ENCODE data around the gene GYPA. TPM values are rescaled to one million over a fixed set of nuclear protein-coding genes. Genes with fewer than 3 reads are reported as not detected.
"Not testable (repeated sequence)": the region's sequence is repeated elsewhere in the genome, so short reads cannot be mapped to it uniquely, and the experiment has no call there.

The GYPA gene
- total and polyA plus RNA-seq, 2 donors: 7.8 TPM; not detected in 1

GRCh38 chr4:144113546-144113945 is 27.0 kb downstream of the GYPA start:
- Histone ChIP-seq H3K27ac (ENCODE audit: low read depth) (no peak overlapping the region), H3K4me1 (ENCODE audit: insufficient read depth) (no peaks in the 10 kb centered on the region), H3K36me3 (ENCODE audit: insufficient read depth) (no peaks in the 10 kb centered on the region), H3K4me3 (ENCODE audit: low read depth, low read length) (no peak overlapping the region)
- 71% methylated on average over 2 of the region's 2 CpGs for WGBS
- DNase-seq (ENCODE audit: extremely low spot score): no peak

GRCh38 chr4:144104509-144105130 is 35.9 kb downstream of the GYPA start:
- H3K4me3 ChIP-seq (ENCODE audit: low read depth, low read length): no peak overlapping the region
- no peaks in the 10 kb centered on the region for H3K4me1 ChIP-seq (ENCODE audit: insufficient read depth)
- 88% methylated on average over 6 of the region's 6 CpGs for WGBS
- H3K36me3 ChIP-seq (ENCODE audit: insufficient read depth): no peaks in the 10 kb centered on the region
- DNase-seq (ENCODE audit: extremely low spot score): no peak
- no peak overlapping the region for H3K27ac ChIP-seq (ENCODE audit: low read depth)

DNA sequence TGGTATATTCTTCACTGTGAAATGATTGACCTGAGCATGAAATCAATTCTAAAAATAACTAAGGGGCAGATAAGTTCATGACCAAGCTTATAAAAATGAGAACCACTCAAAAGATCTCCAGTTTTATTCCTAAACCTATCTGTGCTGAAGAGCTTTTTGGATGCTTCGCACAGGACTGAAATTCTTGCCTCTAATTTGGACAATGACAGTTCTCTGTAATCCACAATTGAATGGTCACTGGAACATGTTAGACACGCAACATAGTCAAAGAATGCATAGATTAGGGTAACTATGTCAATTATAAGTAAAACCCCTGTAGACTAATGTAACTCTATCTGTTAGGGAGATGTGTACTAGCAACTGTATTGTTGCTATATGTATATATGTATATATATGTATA is 42.7 kb downstream of the GYPA start:
- H3K36me3 ChIP-seq (ENCODE audit: insufficient read depth); DNase-seq (ENCODE audit: extremely low spot score); H3K4me3 ChIP-seq (ENCODE audit: low read depth, low read length); H3K4me1 ChIP-seq (ENCODE audit: insufficient read depth); H3K27ac ChIP-seq (ENCODE audit: low read depth): not testable (repeated sequence)
- WGBS: 86% methylated on average over 2 of the region's 2 CpGs

- H3K4me1 ChIP-seq (ENCODE audit: insufficient read depth); DNase-seq (ENCODE audit: extremely low spot score); H3K36me3 ChIP-seq (ENCODE audit: insufficient read depth); H3K4me3 ChIP-seq (ENCODE audit: low read depth, low read length); H3K27ac ChIP-seq (ENCODE audit: low read depth): not testable (repeated sequence)
- 57% methylated on average over 4 of the region's 4 CpGs for WGBS
These were observed 46.5 kb downstream of the GYPA start for GRCh38 chr4:144093995-144094394.

DNA sequence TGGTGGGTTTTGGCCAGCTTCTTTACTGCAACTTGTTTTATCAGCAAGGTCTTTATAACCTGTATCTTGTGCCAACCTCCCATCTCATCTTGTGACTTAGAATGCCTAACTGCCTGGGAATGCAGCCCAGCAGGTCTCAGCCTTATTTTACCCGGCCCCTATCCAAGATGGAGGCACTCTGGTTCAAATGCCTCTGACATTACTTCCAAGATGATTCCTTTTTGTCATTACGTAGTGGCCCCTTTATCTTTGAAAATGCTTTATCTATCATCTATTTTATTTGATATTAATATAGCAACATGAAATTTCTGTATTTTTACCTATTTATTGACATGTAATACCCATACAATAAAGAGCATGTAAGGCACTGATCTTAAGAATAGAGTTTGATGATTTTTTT is 49.3 kb downstream of the GYPA start:
- WGBS: 96% methylated on average over 2 of the region's 2 CpGs
- not testable (repeated sequence) for H3K36me3 ChIP-seq (ENCODE audit: insufficient read depth); H3K27ac ChIP-seq (ENCODE audit: low read depth); H3K4me1 ChIP-seq (ENCODE audit: insufficient read depth); DNase-seq (ENCODE audit: extremely low spot score); H3K4me3 ChIP-seq (ENCODE audit: low read depth, low read length)

DNA sequence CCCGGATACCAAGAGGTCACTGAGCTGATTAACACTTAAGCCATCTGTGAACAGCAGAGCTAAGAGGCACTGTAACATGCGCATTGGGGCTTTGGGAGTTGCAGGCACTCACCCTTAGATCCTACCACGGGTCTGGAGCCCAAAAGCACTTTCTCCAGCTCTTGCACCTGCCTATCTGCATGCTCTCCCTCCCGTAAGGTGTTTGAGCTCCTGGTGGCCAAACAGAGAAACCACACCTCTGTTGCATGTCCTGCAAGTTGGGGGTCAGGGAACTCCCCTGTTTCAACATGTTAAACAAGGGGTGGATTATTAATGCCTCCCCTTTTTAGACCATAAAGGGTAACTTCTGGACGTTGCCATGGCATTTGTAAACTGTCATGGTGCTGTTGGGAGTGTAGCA is 49.8 kb downstream of the GYPA start:
- no peaks in the 10 kb centered on the region for H3K4me1 ChIP-seq (ENCODE audit: insufficient read depth)
- DNase-seq (ENCODE audit: extremely low spot score): no peak
- H3K27ac ChIP-seq (ENCODE audit: low read depth): no peak overlapping the region
- H3K4me3 ChIP-seq (ENCODE audit: low read depth, low read length): no peak overlapping the region
- WGBS: 79% methylated on average over 5 of the region's 5 CpGs
- no peaks in the 10 kb centered on the region for H3K36me3 ChIP-seq (ENCODE audit: insufficient read depth)

DNA sequence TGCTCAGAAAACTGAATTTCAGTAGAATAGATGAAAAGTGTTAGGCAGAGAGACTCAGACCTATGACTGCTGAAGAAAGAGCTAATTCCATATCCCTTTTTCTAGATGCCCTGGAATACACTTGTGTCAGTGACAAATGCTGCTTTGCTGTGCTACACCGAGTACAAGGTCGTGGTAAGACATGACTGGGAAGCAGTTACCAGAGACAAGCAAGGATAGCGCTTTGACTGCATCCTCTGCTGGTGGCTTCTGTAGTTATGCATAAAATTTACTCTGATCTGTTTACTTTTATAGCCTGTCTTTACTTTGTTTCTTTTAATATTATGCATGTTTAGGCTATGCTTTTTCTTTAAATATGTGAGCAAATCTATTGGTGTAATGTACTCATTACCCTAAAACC is 58.5 kb downstream of the GYPA start:
- not testable (repeated sequence) for DNase-seq (ENCODE audit: extremely low spot score); H3K36me3 ChIP-seq (ENCODE audit: insufficient read depth); H3K27ac ChIP-seq (ENCODE audit: low read depth); H3K4me3 ChIP-seq (ENCODE audit: low read depth, low read length); H3K4me1 ChIP-seq (ENCODE audit: insufficient read depth)
- 72% methylated on average over 3 of the region's 3 CpGs for WGBS

DNA sequence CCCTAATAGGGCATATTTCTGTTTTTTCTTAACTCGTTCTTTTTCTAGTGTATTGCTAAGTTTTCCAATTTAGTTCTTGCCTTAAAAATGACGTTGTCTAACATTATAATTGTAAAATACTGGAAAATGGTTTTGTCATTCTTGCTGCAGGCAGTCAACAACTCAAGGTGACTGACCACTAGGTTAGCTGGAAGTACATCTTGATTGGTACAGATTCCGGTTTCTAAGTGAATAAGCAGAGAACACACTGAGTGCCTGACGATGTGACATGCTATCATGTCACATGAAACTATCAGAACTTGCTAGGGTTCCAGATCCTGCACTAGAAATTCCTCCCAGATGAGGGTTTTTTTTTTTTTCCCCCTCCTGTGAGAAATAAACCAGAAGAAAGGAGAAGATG is 60.4 kb downstream of the GYPA start:
- 84% methylated on average over 4 of the region's 4 CpGs for WGBS
- H3K27ac ChIP-seq (ENCODE audit: low read depth); H3K36me3 ChIP-seq (ENCODE audit: insufficient read depth); DNase-seq (ENCODE audit: extremely low spot score); H3K4me1 ChIP-seq (ENCODE audit: insufficient read depth); H3K4me3 ChIP-seq (ENCODE audit: low read depth, low read length): not testable (repeated sequence)

GRCh38 chr4:144078746-144079145 is 61.8 kb downstream of the GYPA start:
- H3K27ac ChIP-seq (ENCODE audit: low read depth); DNase-seq (ENCODE audit: extremely low spot score); H3K4me1 ChIP-seq (ENCODE audit: insufficient read depth); H3K36me3 ChIP-seq (ENCODE audit: insufficient read depth); H3K4me3 ChIP-seq (ENCODE audit: low read depth, low read length): not testable (repeated sequence)
- 62% methylated on average over 2 of the region's 2 CpGs for WGBS

- not testable (repeated sequence) for H3K36me3 ChIP-seq (ENCODE audit: insufficient read depth); H3K27ac ChIP-seq (ENCODE audit: low read depth); H3K4me1 ChIP-seq (ENCODE audit: insufficient read depth); H3K4me3 ChIP-seq (ENCODE audit: low read depth, low read length); DNase-seq (ENCODE audit: extremely low spot score)
These were observed 79.0 kb downstream of the GYPA start for GRCh38 chr4:144061556-144061955.

- DNase-seq (ENCODE audit: extremely low spot score); H3K4me3 ChIP-seq (ENCODE audit: low read depth, low read length); H3K27ac ChIP-seq (ENCODE audit: low read depth); H3K4me1 ChIP-seq (ENCODE audit: insufficient read depth); H3K36me3 ChIP-seq (ENCODE audit: insufficient read depth): not testable (repeated sequence)
- 76% methylated on average over 3 of the region's 3 CpGs for WGBS
These were observed 80.2 kb downstream of the GYPA start for GRCh38 chr4:144060234-144060859.

Other genes starting within 250 kb of the GYPA start
- gene GYPE, start 235.2 kb downstream of the GYPA start, total RNA-seq: 2.3 TPM
- gene GYPE, start 235.2 kb downstream of the GYPA start, polyA plus RNA-seq: 1.0 TPM
- 5.8 TPM for gene GYPB, start 121.3 kb downstream of the GYPA start, total RNA-seq
- gene GYPB, start 121.3 kb downstream of the GYPA start, polyA plus RNA-seq: not detected

All from urinary bladder (tissue), 4 donors.